Peyer's patch (tissue), 4 donors: ENCODE measurements around the gene KIF21B. TPM values are rescaled to one million over a fixed set of nuclear protein-coding genes. Genes with fewer than 3 reads are reported as not detected.

Experiments
- DNase-seq, 3 donors: peaks; one replicate each; pipeline ENCODE4 v3.0.0-alpha.2; 2017 to 2019
- H3K27ac ChIP-seq, 4 donors: fragments of 200-600 bp; sonication (generic); one replicate each; pipeline ENCODE4 v1.5.1; 2016 to 2019
- H3K27me3 ChIP-seq, 2 donors: fragments of 200-600 bp; sonication (generic); one replicate each; pipeline ENCODE4 v1.5.1; 2019
- H3K36me3 ChIP-seq, 3 donors: fragments of 200-600 bp; sonication (generic); one replicate each; pipeline ENCODE4 v1.5.1; 2016 to 2019
- H3K4me1 ChIP-seq, 4 donors: fragments of 200-600 bp; sonication (generic); one replicate each; pipeline ENCODE4 v1.5.1; 2016 to 2019
- H3K4me3 ChIP-seq, 4 donors: fragments of 200-600 bp; sonication (generic); 1 replicate in 3 of 4; 2 replicates in 1 of 4; pipeline ENCODE4 v1.5.1; 2016 to 2019; ENCODE audit warnings: mild to moderate bottlenecking in 1 of 4
- H3K9me3 ChIP-seq, 4 donors: fragments of 200-600 bp; sonication (generic); one replicate each; pipeline ENCODE4 v1.5.1; 2016 to 2019; ENCODE audit warnings: mild to moderate bottlenecking in 1 of 4
- POLR2A ChIP-seq, 2 donors: fragments of 450-650 bp; IDR thresholded peaks; one replicate each; pipeline ENCODE4 v1.5.1; 2017; ENCODE audit warnings: antibody characterized with exemption in 2 of 2, mild to moderate bottlenecking in 2 of 2, moderate library complexity in 2 of 2
- total RNA-seq, 4 donors: library from RNA; depleted of rRNA; stranded (reverse); fragments of >200 nt; gene quantifications; one replicate each; pipeline ENCODE4 v1.1.0, GENCODE V29; 2016
- TF ChIP-seq, protein P1 (sequence below), 6 experiments: fragments of 450-650 bp in 4 of 6; fragments of 200-600 bp in 2 of 6; sonication (generic) in 1 of 6; IDR thresholded peaks; one replicate each; pipeline ENCODE4 v1.5.1; 2017 to 2019; ENCODE audit warnings: antibody characterized with exemption in 6 of 6, mild to moderate bottlenecking in 3 of 6, moderate library complexity in 1 of 6

KIF21B gene
- total RNA-seq, 4 donors from 2014 or later = 6.7 to 19.0 (median 13.3) TPM

DNA sequence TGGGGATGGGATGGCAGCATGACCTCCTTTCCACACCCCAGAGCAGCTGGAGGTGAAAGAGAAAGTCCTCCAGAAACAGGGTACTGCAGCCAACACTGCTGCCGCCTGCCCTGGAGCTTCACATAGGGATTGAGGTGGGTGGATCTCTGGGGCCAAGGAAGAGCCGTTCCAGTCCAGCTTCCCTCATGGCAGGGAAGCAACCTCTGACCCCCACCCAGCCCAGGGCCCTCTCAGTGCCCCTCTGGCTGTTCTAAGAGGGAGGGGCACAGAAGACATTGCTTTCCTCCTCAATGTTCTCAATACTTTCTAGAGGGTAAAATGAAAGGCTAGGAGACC is 5.7 kb downstream of the KIF21B start:
- H3K27me3 ChIP-seq = no peaks in the 10 kb centered on the region
- DNase-seq = no peak
- no peaks in the 10 kb centered on the region for H3K36me3 ChIP-seq
- no peak overlapping the region for H3K27ac ChIP-seq
- peaks cover 0 to 73% (median 43%) of the 10 kb centered on the region in 4 donors for H3K4me1 ChIP-seq
- H3K4me3 ChIP-seq = no peak overlapping the region
- TF ChIP-seq POLR2A (IDR thresholded peaks at IDR 0.05) = no peak
- TF ChIP-seq, protein P1, sequence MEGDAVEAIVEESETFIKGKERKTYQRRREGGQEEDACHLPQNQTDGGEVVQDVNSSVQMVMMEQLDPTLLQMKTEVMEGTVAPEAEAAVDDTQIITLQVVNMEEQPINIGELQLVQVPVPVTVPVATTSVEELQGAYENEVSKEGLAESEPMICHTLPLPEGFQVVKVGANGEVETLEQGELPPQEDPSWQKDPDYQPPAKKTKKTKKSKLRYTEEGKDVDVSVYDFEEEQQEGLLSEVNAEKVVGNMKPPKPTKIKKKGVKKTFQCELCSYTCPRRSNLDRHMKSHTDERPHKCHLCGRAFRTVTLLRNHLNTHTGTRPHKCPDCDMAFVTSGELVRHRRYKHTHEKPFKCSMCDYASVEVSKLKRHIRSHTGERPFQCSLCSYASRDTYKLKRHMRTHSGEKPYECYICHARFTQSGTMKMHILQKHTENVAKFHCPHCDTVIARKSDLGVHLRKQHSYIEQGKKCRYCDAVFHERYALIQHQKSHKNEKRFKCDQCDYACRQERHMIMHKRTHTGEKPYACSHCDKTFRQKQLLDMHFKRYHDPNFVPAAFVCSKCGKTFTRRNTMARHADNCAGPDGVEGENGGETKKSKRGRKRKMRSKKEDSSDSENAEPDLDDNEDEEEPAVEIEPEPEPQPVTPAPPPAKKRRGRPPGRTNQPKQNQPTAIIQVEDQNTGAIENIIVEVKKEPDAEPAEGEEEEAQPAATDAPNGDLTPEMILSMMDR (IDR thresholded peaks at IDR 0.05) = no peak
- no peaks in the 10 kb centered on the region for H3K9me3 ChIP-seq

DNA sequence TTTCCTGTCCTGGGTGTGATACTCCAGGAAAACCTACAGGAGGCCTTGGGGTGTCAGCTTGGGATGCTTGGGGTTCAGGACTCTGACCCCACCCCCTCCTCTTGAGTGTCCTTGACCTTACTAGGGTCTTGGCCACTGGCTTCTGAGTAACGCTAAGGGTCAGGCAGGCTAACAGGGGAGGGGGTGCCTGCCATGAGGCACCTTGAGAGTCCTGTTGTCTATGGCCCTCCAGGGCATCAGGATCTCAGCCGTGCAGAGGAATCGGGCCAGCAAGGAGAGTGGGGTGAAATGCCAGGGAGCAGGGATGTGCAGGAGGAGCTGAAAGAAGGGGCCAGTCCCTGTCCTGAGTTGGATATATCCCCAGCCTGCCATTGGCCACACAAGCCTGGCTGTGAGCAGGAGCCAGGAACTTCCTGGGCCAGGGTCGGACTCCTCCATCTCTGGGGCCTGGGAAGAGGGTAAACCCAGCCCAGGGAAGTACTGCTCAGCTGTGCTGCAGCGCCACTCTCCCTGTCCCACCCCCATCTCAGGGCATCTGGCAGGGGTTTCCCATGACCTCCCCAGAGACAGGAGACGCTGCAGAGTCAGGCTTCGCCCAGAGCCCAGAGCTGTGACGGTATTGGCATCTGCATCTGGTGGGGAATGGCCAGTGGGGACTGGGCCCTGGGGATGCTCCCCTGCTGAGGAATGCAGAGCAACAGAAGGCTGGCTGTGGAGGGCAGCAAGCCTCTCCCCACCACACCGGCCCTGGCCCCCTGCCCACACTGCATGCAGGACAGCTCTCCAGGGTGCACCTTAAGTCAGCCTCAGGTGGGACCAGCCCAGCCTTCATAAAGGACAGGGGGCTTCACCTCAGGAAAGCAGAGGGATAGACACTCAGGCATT is 6.3 kb downstream of the KIF21B start:
- H3K4me1 ChIP-seq = peaks cover 0 to 67% (median 39%) of the 10 kb centered on the region in 4 donors
- TF ChIP-seq, protein P1 (IDR thresholded peaks at IDR 0.05) = no peak
- TF ChIP-seq POLR2A (IDR thresholded peaks at IDR 0.05) = no peak
- no peaks in the 10 kb centered on the region for H3K27me3 ChIP-seq

DNA sequence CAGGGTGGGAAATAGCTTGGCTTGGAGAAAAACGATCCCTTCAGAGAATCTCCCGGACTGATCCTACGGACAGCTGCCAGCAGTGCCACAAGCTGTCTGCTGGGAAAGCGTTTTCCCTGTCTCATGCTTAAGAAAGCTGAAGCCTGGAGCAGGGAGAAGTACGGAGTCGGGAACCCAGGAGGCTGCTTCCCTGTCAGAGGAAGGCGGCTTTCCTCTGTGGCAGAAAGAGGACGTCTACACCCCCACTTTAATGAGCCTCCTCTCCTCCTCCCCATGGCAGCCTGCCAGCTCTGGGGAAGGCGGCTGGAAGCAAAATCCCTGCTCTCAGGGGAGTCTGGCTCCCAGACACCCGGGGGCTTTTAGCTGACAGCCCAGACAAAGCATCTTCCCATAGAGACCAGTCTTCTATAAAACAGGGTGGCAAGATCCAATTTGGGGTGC is 7.3 kb downstream of the KIF21B start:
- no peak overlapping the region for H3K4me3 ChIP-seq
- no peaks in the 10 kb centered on the region for H3K27me3 ChIP-seq
- H3K27ac ChIP-seq = no peak overlapping the region
- no peaks in the 10 kb centered on the region for H3K36me3 ChIP-seq
- no peaks in the 10 kb centered on the region for H3K9me3 ChIP-seq
- peaks cover 0 to 57% (median 30%) of the 10 kb centered on the region in 4 donors for H3K4me1 ChIP-seq
- DNase-seq = no peak
- no peak for TF ChIP-seq POLR2A (IDR thresholded peaks at IDR 0.05)
- TF ChIP-seq, protein P1 (IDR thresholded peaks at IDR 0.05) = no peak

More for the DNA sequence above, 6.3 kb downstream of the KIF21B start:
- no peak overlapping the region for H3K4me3 ChIP-seq
- no peak overlapping the region for H3K27ac ChIP-seq
- no peak for DNase-seq
- H3K9me3 ChIP-seq = no peaks in the 10 kb centered on the region
- H3K36me3 ChIP-seq = no peaks in the 10 kb centered on the region

DNA sequence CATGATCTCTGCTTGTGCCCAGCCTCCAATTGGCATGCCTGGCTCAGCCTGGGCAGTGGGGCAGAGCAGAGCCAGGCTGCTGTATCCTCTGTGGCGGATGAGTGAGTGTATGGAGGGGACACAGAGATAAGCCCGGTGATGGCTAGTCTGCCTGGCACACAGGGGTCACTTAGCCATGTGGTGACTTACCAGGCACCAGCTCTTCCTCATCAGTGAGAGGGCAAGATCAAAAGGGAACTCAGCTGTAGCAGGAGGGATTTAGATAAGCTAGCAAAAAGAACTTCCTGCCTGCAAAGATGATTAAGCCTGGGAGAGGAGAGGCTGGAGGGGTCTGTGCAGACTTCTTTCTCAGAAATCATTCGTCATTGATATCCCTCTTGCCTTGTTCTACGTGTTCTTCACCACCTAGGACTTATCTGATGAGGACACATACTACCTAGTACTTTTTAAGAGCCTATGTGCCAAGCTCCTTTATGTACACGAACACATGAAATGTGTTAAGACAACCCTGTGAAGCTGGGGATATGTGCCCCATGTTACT is 7.9 kb downstream of the KIF21B start:
- H3K9me3 ChIP-seq = no peaks in the 10 kb centered on the region
- H3K4me1 ChIP-seq = peaks cover 0 to 51% (median 24%) of the 10 kb centered on the region in 4 donors
- no peaks in the 10 kb centered on the region for H3K27me3 ChIP-seq
- no peak for TF ChIP-seq POLR2A (IDR thresholded peaks at IDR 0.05)
- H3K4me3 ChIP-seq = no peak overlapping the region
- no peak for DNase-seq
- no peaks in the 10 kb centered on the region for H3K36me3 ChIP-seq
- no peak overlapping the region for H3K27ac ChIP-seq

DNA sequence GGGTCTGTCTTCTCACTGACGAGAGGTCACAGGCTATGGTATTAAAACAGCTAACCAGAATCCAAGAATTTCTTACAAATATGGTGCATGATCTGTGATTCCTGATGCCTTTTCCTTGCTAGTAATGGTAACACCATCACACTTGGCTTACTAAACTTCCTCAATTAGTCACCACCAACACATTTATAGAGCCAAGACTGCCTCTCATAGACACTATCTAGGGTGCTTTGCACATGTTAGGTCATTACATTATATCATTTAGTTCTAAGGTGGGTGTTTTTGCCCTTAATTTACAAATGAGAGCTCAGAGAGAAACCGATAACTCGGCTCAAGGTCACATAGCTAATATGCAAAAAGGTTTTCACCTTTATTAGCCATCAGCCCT is 8.7 kb downstream of the KIF21B start:
- Histone ChIP-seq H3K4me1 (peaks cover 0 to 43% (median 16%) of the 10 kb centered on the region in 4 donors), H3K27me3 (no peaks in the 10 kb centered on the region), H3K9me3 (no peaks in the 10 kb centered on the region), H3K36me3 (no peaks in the 10 kb centered on the region), H3K4me3 (no peak overlapping the region), H3K27ac (no peak overlapping the region)
- no peak for DNase-seq
- TF ChIP-seq, protein P1 (IDR thresholded peaks at IDR 0.05) = no peak
- TF ChIP-seq POLR2A (IDR thresholded peaks at IDR 0.05) = no peak
